Medulla oblongata (tissue), 1 donor: ENCODE data around the gene ARHGAP42.

Experiments
- DNase-seq: peaks from one replicate; pipeline ENCODE4 v3.0.0-alpha.2; 2015; ENCODE audit errors: extremely low spot score

Gene ARHGAP42

GRCh38 chr11:101022256-101022655, 335.2 kb downstream of the ARHGAP42 start:
- no peak for DNase-seq

- DNase-seq = no peak
Measured at GRCh38 chr11:101028644-101029043, 341.6 kb downstream of the ARHGAP42 start.

- DNase-seq = no peak
Measured at GRCh38 chr11:101030015-101030414, 342.9 kb downstream of the ARHGAP42 start.

- no peak for DNase-seq
Measured at GRCh38 chr11:101030692-101031091, 343.6 kb downstream of the ARHGAP42 start.

- no peak for DNase-seq
Measured at GRCh38 chr11:101031713-101032112, 344.6 kb downstream of the ARHGAP42 start.

- DNase-seq = no peak
Measured at GRCh38 chr11:101032991-101033390, 345.9 kb downstream of the ARHGAP42 start.

GRCh38 chr11:101034076-101034475, 347.0 kb downstream of the ARHGAP42 start:
- DNase-seq = peak; percentile 37

GRCh38 chr11:101035872-101036271, 348.8 kb downstream of the ARHGAP42 start:
- no peak for DNase-seq
